Stimulated activated CD4-positive, alpha-beta T cell treated with anti-CD3 and anti-CD28 coated beads, Interleukin-1b, Interleukin-23, amount 100 ng/mL, for 24 hours (primary cell): ENCODE data around the gene KCNJ1.

Experiments used
- DNase-seq, 4 experiments: peaks; one replicate each; pipeline ENCODE4 v3.0.0-alpha.2; 2020; ENCODE audit warnings: low read depth in 4 of 4, low spot score in 1 of 4

KCNJ1 gene

DNA sequence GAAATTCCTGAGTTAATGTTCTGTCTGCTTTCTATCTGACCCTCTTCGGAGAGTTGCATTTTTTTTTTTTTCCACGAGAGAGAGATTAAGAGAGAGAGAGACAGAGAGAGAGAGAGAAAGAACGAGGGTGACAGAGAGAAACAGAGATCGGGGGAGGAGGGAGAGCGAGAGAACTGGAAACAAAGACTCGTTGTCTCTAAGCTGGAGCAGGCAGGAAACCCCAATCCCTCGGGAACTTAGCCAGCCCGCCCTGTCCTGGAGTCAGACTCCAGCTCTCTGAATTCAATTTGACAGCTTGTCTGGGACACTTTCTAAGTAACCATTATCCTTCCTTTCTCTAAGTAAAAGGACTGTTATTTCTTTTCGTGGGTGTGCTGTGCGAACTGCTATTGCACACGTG lies 76.9 kb downstream of the KCNJ1 start:
- no peak for DNase-seq

- no peak for DNase-seq
These were observed 77.5 kb downstream of the KCNJ1 start for GRCh38 chr11:128789497-128790150.
